C4-2B (cell line): ENCODE results near the gene LRRC47.

Experiments used
- H3K27ac ChIP-seq: fragments of 450-650 bp; 2 replicates; pipeline ENCODE4 v1.5.1; 2017
- ZFX ChIP-seq: fragments of 450-650 bp; IDR thresholded peaks from 2 replicates; pipeline ENCODE4 v1.6.1; 2017
- TF ChIP-seq, protein P1 (sequence below): fragments of 450-650 bp; conservative IDR thresholded peaks from 2 replicates; pipeline ENCODE4 v1.5.1; 2017; ENCODE audit warnings: mild to moderate bottlenecking

The LRRC47 gene

DNA sequence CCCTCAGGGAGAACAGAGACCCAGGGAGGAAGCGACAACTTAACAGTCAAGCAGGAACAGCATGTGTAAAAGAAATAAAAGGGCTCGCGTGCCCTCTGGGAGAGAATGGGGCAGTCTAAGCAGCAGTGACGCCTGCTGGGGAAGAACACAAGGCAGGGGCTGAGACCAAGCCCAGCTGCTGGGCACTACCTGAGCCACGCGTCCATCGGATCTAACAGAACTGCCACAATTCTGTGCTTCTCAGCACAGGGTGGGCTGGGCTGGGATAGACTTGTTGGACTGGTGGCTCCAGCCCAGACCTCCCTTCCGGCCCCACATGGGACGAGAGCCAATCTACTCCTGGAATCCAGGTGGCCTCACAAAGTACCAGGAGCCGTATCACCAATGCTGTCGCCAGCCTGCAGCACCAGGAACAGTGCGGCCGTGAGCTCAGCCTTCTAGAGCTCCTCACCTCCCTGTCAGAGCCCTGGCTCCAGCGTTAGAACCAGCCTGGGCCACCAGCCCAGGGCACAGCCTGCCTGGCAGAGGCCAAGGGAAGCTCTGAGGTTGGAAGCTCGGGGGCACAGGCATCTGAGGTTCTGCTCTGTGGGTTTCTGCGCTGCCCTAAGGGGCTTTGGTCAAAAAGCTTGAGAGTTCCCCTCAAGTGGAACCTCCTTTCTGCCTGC lies 7.4 kb downstream of the LRRC47 start:
- H3K27ac ChIP-seq = no peak overlapping the region

DNA sequence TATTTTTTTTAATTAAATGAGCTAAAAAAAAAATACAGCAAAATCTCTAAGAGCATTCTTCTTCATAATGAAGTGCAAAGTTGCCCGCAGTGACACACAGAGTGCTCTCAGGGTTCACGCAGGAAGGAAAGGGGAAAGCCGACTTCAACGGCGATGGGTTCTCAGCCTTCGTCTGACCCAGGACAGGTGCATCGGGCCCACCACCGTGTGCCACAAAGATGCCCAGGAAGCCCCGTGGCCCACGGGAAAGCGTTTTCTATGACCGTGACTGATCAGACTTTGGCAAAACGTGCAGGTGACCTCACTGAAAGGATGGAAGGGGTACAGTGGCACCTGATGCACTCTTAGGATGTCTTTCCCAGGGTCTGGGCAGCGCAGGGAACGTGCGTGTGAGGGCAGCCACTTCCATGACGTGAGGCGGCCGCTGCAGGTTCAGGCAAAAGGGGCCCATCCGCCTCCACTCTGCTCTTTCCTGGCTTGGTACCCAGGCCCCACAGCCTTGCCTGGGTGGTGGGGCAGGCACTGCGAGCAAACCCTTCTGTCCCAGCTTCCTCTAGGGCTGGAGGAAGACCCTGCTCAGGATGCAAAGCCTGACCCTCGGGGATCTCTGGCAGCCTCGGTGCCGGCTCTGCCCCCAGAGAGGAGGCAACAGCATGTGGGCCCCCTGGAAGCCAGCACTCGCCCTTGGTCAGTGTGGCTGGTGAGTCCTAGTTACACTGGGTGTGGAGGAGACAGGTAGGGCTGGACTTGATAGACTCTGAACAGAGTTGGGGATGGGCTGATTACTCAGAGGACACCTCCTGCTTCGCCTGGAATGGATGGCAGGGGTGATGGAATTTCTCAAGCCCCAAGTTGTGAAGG lies 8.3 kb downstream of the LRRC47 start:
- TF ChIP-seq, protein P1, sequence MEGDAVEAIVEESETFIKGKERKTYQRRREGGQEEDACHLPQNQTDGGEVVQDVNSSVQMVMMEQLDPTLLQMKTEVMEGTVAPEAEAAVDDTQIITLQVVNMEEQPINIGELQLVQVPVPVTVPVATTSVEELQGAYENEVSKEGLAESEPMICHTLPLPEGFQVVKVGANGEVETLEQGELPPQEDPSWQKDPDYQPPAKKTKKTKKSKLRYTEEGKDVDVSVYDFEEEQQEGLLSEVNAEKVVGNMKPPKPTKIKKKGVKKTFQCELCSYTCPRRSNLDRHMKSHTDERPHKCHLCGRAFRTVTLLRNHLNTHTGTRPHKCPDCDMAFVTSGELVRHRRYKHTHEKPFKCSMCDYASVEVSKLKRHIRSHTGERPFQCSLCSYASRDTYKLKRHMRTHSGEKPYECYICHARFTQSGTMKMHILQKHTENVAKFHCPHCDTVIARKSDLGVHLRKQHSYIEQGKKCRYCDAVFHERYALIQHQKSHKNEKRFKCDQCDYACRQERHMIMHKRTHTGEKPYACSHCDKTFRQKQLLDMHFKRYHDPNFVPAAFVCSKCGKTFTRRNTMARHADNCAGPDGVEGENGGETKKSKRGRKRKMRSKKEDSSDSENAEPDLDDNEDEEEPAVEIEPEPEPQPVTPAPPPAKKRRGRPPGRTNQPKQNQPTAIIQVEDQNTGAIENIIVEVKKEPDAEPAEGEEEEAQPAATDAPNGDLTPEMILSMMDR = no peak
- TF ChIP-seq ZFX = no peak
- H3K27ac ChIP-seq = no peak overlapping the region

More for the DNA sequence above, 7.4 kb downstream of the LRRC47 start:
- TF ChIP-seq, protein P1 = no peak
- TF ChIP-seq ZFX = no peak

DNA sequence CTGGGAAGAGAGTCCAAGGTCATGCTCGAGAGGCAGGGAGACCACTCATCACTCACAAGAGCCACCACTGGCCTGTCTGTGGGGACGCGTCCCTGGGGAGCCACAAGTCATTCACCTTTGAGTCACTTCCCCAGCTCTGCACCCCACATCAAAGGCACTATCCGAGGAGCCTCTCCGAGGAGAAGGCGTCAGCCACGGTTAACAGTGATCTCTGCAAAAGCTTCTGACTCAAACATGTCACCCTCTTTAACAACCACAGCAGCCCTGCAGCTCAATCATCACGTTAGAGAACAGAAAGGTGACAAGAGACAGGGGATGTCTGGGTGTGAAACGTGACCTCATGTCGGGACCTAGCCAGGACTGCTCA lies 9.0 kb downstream of the LRRC47 start:
- TF ChIP-seq, protein P1 = no peak
- TF ChIP-seq ZFX = no peak
- no peak overlapping the region for H3K27ac ChIP-seq

DNA sequence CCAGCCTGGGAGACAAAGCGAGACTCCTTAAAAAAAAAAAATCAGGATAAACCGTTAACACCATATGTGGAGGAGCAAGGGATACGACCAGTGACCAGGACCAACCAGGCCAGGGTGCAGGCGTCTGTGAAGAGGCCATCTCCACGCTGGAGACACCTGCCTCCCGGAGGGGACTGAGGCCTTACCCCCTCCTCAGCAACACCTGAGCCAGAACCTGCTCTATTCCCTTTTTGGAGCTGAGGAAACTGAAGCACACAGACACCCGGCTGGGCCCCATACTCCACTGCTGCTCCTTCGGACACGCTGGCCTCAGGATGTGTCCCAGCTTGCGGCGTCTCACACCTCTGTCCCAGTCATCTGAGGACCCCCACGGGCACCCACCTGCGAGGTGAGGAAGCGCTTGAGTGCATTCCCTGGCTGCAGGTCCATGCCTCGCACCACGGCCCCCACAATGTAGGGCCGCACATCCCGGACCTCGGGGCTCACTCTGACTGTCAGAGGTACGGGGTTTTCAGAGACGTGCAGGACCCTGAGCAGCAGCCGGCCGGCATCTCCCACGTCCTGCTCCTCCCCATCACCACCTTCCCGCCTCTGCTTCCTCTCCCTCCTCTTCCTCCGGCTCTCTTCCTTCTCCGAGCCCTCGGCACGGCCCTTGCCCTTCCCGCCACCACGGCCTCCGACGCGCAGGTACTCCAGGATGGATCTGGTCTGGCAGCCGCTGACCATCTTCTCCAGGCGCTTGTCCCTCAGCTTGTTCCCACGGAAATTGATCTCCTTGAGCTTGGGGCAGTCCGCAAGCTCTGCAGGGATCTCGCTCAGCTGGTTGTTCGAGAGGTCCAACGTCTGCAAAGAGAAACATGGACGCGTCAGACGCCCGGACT lies 9.6 kb downstream of the LRRC47 start:
- no peak for TF ChIP-seq ZFX
- TF ChIP-seq, protein P1 = no peak
- H3K27ac ChIP-seq = no peak overlapping the region

DNA sequence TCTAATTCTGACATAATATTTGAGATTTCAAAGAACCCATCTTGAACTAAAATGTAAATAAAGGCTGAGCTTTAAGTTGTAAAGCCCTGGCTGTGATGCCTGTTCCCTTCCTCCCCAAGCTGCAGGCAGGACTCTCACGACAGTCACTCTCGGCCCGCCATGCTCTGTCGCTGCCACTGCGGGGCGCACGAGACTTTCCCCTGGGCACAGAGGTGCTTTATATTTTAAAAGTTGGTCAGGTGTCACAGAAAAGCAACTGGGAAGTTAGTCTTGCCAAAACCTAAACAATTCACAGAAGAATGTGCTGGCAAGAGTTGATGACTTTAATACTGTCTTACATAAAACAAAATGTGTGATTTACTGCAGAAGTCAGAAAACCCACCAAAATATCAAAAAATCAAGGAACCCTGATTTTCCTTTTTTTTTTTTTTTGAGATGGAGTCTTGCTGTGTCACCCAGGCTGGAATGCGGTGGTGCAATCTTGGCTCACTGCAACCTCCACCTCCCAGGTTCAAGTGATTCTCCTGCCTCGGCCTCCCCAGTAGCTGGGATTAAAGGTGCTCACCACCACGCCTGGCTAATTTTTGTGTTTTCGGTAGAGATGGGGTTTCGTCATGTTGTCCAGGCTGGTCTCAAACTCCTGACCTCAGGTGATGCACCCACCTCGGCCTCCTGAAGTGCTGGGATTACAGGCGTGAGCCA lies 10.7 kb downstream of the LRRC47 start:
- no peak for TF ChIP-seq ZFX
- TF ChIP-seq, protein P1 = no peak
- no peak overlapping the region for H3K27ac ChIP-seq

DNA sequence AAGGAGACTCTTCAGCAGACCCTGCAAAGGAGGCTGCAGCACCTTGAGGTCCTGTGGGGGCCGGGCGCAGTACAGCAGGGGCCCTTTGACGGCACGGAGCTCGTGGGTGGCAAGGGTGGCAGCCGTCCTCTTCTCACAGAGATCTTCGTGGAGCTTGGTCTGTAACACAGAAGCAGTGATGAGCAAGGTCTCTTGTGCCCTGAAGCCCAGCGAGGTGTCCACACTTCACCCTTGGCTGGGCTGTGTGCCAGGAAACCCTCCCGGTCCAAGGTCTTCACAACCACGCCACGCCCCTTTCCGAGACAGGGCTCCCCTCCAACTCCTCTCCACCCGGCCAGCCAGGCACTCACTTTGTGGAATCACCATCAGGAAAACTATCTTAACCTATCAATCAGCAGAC lies 11.3 kb downstream of the LRRC47 start:
- TF ChIP-seq ZFX = no peak
- TF ChIP-seq, protein P1 = no peak
- no peak overlapping the region for H3K27ac ChIP-seq
